ENCODE measurements around the gene BCAS3.

Gene BCAS3

DNA sequence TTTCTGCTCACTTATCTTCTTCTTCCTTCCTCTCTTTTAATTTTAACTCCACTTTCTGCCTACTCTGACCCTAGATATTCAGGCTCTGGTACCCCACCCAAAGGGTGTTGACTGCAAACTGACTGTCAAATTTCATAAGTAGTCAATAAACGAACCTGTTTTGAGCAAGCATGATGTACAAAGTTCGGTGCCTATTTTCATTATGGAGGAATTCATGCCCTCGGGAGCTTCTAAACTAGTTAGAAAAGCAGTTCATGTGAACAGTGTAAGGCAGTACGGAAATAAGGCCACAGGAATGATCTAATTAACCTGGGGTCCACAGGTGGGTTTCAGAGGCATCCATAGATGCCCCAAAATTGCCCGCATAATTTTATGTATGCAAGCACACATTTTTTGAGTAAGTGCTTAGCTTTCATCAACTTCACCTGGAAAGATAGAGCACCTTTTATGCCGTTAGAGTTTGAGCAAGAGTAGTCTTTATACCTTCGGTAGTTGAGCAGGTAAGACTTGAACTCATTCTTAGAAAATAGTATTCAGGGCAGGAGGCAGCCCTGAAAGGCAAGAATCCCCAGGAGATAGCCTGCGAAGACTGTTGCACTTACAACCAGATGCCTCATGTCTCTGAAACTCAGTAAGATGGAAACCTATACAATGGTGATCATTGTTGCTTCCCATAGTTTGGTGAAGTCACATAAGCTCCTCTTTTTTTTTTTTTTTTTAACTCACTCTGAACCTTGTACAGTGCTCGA lies 685.4 kb downstream of the BCAS3 start:
- no peaks in the 10 kb centered on the region for H3K4me1 Mint-ChIP-seq (ENCODE audit: low read depth)
- no peaks in the 10 kb centered on the region for H3K9me3 Mint-ChIP-seq
- H3K36me3 Mint-ChIP-seq (ENCODE audit: low read depth), result no peaks in the 10 kb centered on the region
- no peak overlapping the region for H3K4me3 Mint-ChIP-seq
- no peak overlapping the region for H3K27ac Mint-ChIP-seq
- H3K27me3 Mint-ChIP-seq, result no peaks in the 10 kb centered on the region

GRCh38 chr17:61363601-61364462 lies 686.2 kb downstream of the BCAS3 start:
- no peak overlapping the region for H3K4me3 Mint-ChIP-seq
- H3K36me3 Mint-ChIP-seq (ENCODE audit: low read depth), result no peaks in the 10 kb centered on the region
- H3K27me3 Mint-ChIP-seq, result no peaks in the 10 kb centered on the region
- no peaks in the 10 kb centered on the region for H3K9me3 Mint-ChIP-seq
- H3K4me1 Mint-ChIP-seq (ENCODE audit: low read depth), result no peaks in the 10 kb centered on the region
- H3K27ac Mint-ChIP-seq, result no peak overlapping the region

- no peaks in the 10 kb centered on the region for H3K36me3 Mint-ChIP-seq (ENCODE audit: low read depth)
- H3K4me1 Mint-ChIP-seq (ENCODE audit: low read depth), result no peaks in the 10 kb centered on the region
- H3K4me3 Mint-ChIP-seq, result no peak overlapping the region
- H3K9me3 Mint-ChIP-seq, result no peaks in the 10 kb centered on the region
- H3K27ac Mint-ChIP-seq, result no peak overlapping the region
- H3K27me3 Mint-ChIP-seq, result no peaks in the 10 kb centered on the region
These were observed 686.8 kb downstream of the BCAS3 start for GRCh38 chr17:61364463-61364846.

DNA sequence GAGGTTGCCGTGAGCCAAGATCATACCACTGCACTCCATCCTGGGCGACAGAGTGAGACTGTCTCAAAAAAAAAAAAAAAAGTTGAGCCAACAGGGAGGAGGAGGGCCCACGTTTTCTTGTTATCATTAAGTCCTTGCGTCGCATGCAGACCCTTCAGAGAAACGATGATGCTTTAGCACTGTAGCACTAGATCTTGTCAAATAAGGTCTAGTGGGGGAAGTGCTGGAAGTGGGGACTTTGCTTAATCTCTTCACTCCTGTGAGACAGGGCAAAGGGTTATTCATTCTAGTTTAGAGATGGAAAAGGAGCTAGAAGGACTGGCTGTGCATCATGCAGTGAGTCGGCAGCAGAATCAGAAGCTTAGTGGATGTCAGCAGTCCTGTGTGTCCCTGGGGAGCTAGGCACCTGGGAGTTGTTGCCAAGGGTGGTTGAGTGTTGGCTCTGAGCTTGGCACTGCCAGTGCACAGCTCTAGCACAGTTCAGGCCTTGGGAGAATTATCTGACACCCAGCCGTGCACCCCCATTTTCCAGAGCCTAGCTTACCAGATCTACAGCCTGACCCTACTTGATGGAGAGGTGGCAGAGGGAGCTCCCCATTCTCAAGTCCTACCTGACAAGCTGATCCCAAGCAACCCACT lies 688.5 kb downstream of the BCAS3 start:
- Mint-ChIP-seq H3K4me3 (no peak overlapping the region), H3K9me3 (no peaks in the 10 kb centered on the region), H3K27me3 (no peaks in the 10 kb centered on the region), H3K36me3 (ENCODE audit: low read depth) (no peaks in the 10 kb centered on the region), H3K27ac (no peak overlapping the region), H3K4me1 (ENCODE audit: low read depth) (no peaks in the 10 kb centered on the region)

DNA sequence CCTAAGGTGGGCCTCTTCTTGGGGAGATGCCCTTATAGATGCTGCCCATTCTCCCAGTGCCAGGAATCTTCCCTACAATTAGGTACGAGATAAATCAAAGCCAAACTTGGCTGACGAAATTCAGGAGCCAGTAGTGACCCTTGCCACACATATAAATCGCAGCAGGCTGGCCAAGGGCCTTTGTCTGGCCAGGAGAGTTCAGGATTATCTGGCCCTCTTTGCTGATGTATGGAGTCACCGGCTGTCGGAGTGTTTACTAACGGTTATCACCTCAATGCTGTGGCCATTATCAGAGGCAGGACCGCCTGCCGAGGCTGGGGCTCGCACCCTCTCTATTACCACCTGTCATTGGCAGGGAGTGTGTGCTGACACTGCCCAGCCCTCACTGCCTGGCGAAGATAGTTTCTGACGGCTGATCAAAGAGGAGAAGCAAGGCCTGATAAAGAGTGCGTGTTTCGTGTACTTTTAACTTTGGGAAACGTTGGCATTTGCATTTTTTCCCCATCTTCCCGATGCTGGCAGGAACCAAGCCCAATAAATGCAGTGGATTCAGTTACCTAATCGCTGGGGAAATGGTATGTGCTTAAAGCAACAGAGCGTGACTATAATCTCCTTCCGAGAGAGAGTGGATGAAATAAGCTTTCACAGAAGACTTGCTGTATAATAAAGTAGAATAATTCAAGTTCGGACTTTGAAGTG lies 689.2 kb downstream of the BCAS3 start:
- no peaks in the 10 kb centered on the region for H3K4me1 Mint-ChIP-seq (ENCODE audit: low read depth)
- H3K27me3 Mint-ChIP-seq, result no peaks in the 10 kb centered on the region
- H3K4me3 Mint-ChIP-seq, result no peak overlapping the region
- no peaks in the 10 kb centered on the region for H3K9me3 Mint-ChIP-seq
- no peak overlapping the region for H3K27ac Mint-ChIP-seq
- no peaks in the 10 kb centered on the region for H3K36me3 Mint-ChIP-seq (ENCODE audit: low read depth)

DNA sequence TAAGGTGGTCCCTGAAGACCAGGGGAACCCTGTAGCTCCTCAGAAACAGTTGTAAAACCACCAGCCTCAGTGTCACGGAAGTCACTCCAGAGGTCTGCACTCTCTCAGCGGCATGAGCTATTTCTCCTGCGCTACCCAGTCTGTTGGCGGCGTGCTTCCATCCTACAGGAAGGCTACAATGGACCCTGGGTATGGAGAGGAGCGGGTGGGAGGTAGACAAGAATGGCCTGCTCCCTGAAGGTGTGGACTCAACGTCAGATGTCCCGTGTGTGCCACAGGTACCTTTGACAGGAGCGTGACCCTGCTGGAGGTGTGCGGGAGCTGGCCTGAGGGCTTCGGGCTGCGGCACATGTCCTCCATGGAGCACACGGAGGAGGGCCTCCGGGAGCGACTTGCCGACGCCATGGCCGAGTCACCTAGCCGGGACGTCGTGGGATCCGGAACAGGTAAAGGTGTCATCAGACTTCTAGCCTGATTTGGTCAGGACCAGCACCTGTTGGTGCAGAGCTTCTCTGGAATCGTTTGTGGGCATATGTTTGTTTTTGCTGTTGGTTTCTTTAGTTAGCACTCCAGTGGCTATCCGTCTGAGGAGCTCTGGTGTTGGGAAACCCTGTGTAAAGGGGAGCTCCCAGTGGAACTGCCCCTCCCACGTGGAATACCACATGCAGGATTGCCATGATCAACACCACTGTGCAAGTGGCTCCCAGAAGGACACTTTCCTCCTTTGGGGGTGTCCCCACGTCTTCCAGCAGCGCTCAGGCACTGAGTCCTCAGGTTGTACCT lies 690.6 kb downstream of the BCAS3 start:
- Mint-ChIP-seq H3K4me1 (ENCODE audit: low read depth) (no peaks in the 10 kb centered on the region), H3K27ac (no peak overlapping the region), H3K36me3 (ENCODE audit: low read depth) (no peaks in the 10 kb centered on the region), H3K27me3 (no peaks in the 10 kb centered on the region), H3K4me3 (no peak overlapping the region), H3K9me3 (no peaks in the 10 kb centered on the region)

DNA sequence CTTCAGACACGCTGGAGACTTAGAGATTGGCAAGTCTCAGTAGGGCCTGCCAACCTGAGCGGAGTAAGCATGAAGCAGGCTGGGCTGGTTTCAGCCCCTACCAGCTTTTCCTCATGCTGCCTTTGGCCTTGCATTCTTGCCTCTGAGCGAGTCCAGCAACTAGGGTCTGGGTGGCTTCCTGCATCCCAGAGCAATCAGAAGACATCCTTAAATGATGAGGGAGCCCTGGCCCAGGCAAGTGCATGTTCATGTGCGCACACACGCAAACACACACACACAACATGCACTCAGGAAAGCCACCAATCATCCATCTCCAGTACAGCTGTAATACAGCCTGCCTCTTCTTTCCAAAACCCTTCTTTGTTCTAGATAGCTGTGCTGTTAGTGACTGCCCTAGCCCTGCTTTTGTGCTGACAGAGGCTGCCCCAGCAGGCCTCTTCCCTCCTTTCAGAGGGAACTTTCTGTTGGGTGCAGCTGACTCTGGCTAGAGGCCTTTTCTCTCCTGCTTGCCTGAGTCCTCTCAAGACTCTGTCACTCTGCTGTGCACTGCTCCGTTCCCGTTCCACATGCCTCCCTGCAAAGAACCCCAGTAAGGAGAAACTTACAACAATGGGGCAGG lies 691.3 kb downstream of the BCAS3 start:
- no peaks in the 10 kb centered on the region for H3K27me3 Mint-ChIP-seq
- H3K4me1 Mint-ChIP-seq (ENCODE audit: low read depth), result no peaks in the 10 kb centered on the region

DNA sequence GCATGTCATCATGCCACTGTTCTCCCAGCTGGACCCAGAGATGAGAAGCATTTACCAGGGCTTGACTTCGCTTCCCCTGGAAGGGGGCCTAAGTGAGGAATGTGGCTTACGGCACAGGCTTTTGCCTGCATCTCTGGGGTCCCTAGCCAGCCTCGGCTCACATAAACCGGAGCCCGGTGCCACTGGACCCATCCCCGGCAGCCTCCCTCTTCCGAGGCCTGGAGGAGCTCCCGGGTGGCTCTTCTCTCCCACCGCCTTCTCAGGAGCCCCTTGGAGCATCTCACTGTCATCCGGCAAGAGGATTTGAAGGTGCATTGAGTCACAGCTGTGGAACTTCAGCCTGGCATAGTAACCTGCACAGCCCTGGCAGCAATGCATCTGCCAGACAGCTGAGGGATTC lies 692.1 kb downstream of the BCAS3 start:
- Mint-ChIP-seq H3K27me3 (no peaks in the 10 kb centered on the region), H3K4me3 (no peak overlapping the region), H3K27ac (no peak overlapping the region), H3K36me3 (ENCODE audit: low read depth) (no peaks in the 10 kb centered on the region), H3K9me3 (no peaks in the 10 kb centered on the region), H3K4me1 (ENCODE audit: low read depth) (no peaks in the 10 kb centered on the region)

More for the DNA sequence above, 691.3 kb downstream of the BCAS3 start:
- Mint-ChIP-seq H3K36me3 (ENCODE audit: low read depth) (no peaks in the 10 kb centered on the region), H3K4me3 (no peak overlapping the region), H3K9me3 (no peaks in the 10 kb centered on the region), H3K27ac (no peak overlapping the region)

- Mint-ChIP-seq H3K4me3 (no peak overlapping the region), H3K36me3 (ENCODE audit: low read depth) (no peaks in the 10 kb centered on the region), H3K27me3 (no peaks in the 10 kb centered on the region), H3K4me1 (ENCODE audit: low read depth) (no peaks in the 10 kb centered on the region), H3K9me3 (no peaks in the 10 kb centered on the region), H3K27ac (no peak overlapping the region)
These were observed 693.5 kb downstream of the BCAS3 start for GRCh38 chr17:61371179-61371578.

DNA sequence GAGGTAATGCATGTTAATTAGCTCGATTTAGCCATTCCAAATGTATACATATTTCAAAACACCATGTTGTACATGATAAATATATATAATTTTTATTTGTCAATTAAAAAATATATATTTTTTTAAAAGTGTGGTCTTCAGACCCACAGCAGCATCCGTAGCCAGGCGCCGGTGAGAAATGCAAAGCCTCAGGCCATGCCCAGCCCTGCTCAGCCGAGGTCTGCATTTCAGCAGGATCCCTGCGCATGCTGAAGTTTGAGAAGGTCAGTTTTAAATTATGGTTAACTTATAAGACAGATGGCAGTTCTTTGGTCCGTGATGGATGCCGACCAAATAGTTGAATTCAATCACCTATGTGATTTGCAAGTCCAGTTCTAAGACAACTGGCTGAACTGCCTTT lies 694.0 kb downstream of the BCAS3 start:
- H3K36me3 Mint-ChIP-seq (ENCODE audit: low read depth), result no peaks in the 10 kb centered on the region
- no peaks in the 10 kb centered on the region for H3K4me1 Mint-ChIP-seq (ENCODE audit: low read depth)
- no peak overlapping the region for H3K4me3 Mint-ChIP-seq
- no peak overlapping the region for H3K27ac Mint-ChIP-seq
- H3K27me3 Mint-ChIP-seq, result no peaks in the 10 kb centered on the region
- no peaks in the 10 kb centered on the region for H3K9me3 Mint-ChIP-seq

GRCh38 chr17:61372436-61372835 lies 694.8 kb downstream of the BCAS3 start:
- no peaks in the 10 kb centered on the region for H3K9me3 Mint-ChIP-seq
- H3K4me3 Mint-ChIP-seq, result no peak overlapping the region
- no peaks in the 10 kb centered on the region for H3K4me1 Mint-ChIP-seq (ENCODE audit: low read depth)
- no peaks in the 10 kb centered on the region for H3K27me3 Mint-ChIP-seq
- no peak overlapping the region for H3K27ac Mint-ChIP-seq
- H3K36me3 Mint-ChIP-seq (ENCODE audit: low read depth), result no peaks in the 10 kb centered on the region

DNA sequence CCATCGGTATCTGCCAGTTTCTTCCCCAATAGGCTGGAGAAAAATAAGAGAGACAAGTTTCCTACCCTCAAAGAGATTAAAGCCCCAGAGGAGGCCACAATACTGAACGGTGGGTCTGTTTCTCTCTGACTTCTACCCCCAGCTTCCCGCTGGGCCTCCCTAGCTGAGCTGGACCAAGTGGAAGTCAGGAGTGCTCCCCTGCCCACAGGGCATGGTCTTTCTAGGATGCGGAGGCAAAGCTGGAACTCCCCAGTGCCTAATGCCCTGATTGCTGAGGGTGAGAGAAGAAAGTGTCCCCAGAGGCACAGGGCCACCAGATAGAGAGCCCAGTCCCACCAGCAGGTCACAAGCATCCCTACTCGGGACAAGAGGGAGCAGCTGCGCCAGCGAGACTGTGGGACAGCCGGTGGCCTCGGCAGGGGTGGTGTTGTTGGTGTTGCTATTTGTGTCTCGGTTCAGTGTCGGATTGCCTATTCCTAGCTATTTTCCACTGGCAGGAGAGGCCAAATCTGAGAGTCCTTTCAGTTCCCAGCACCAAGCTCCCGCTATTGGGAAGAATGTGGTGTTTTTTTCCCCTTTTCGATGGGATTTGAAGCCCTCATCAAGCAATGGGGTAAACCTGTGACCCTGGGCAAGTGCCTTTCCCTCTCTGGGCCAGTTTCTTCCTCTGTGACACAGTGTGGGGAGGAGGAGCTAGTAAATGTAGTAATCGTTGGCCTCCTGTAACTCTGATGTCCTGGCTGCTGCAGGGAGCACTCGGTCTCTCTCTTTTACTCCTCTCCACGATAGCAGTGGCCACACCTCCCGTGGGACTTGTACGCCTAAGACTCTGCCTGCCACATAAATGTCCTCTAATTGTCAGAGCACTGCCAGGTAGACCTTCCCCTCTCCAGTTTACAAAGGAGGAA lies 699.5 kb downstream of the BCAS3 start:
- H3K4me3 Mint-ChIP-seq, result no peak overlapping the region
- no peak overlapping the region for H3K27ac Mint-ChIP-seq
- H3K36me3 Mint-ChIP-seq (ENCODE audit: low read depth), result no peaks in the 10 kb centered on the region

More for the DNA sequence above, 699.5 kb downstream of the BCAS3 start:
- no peaks in the 10 kb centered on the region for H3K9me3 Mint-ChIP-seq
- H3K27me3 Mint-ChIP-seq, result no peaks in the 10 kb centered on the region
- no peaks in the 10 kb centered on the region for H3K4me1 Mint-ChIP-seq (ENCODE audit: low read depth)
